ENCODE data around the gene PADI2.

GRCh38 chr1:17149771-17150170 lies 30.5 kb upstream of the PADI2 start:
- no peak for TF ChIP-seq CTCF (conservative IDR thresholded peaks at IDR 0.05; ENCODE audit: low read depth in 2 of 2)
- no peak for TF ChIP-seq EZH2 (IDR thresholded peaks at IDR 0.05; ENCODE audit: low read depth, unreplicated experiment)
- TF ChIP-seq POLR2AphosphoS5 (IDR thresholded peaks at IDR 0.05; ENCODE audit: low read depth), result no peak
- TF ChIP-seq JUNB (IDR thresholded peaks at IDR 0.05; ENCODE audit: unreplicated experiment), result no peak
- no peak for TF ChIP-seq EZH2phosphoT487 (IDR thresholded peaks at IDR 0.05; ENCODE audit: unreplicated experiment)
